Colonic mucosa (tissue), 4 donors: ENCODE data around the gene NCOA1. TPM values are rescaled to one million over a fixed set of nuclear protein-coding genes. Genes with fewer than 3 reads are reported as not detected.

Experiments used
- DNase-seq: peaks from one replicate; pipeline ENCODE4 v3.0.0-alpha.2; 2020
- H3K27ac ChIP-seq: fragments of 200-600 bp; one replicate; pipeline ENCODE4 v1.8.0; 2021
- H3K27me3 ChIP-seq: fragments of 200-600 bp; one replicate; pipeline ENCODE4 v1.8.0; 2021
- H3K36me3 ChIP-seq: fragments of 200-600 bp; one replicate; pipeline ENCODE4 v1.8.0; 2021
- H3K4me1 ChIP-seq: fragments of 200-600 bp; one replicate; pipeline ENCODE4 v1.8.0; 2021; ENCODE audit warnings: mild to moderate bottlenecking
- H3K4me3 ChIP-seq: fragments of 200-600 bp; one replicate; pipeline ENCODE4 v1.8.0; 2021
- H3K9ac ChIP-seq, 2 donors: one replicate each; pipeline ENCODE4 v1.7.0; 2013; ENCODE audit warnings: control low read depth in 2 of 2, low read depth in 2 of 2, low read length in 2 of 2
- H3K9me3 ChIP-seq: fragments of 200-600 bp; one replicate; pipeline ENCODE4 v1.8.0; 2021
- CTCF ChIP-seq: fragments of 200-600 bp; IDR thresholded peaks from one replicate; pipeline ENCODE4 v1.8.0; 2022; ENCODE audit warnings: antibody characterized with exemption, mild to moderate bottlenecking
- intact Hi-C: fragments of 100-400 bp; cut with DNase I; formaldehyde crosslinking; loops from one replicate; pipeline ENCODE4 v1.14.1; 2022
- total RNA-seq, 2 donors: library from RNA; stranded (reverse); fragmentation: NEBNext Ultra II Directional in 1 of 2; extraction: Animal tissue kit (Norgen Biotek cat#: 25700) in 1 of 2; gene quantifications; one replicate each; pipeline ENCODE4 v1.2.1, GENCODE V29; 2021
- donor health status: healthy.
- donor health status: DM: no; HTN: no; CAD: no.
- donor health status: DM: no; HTN: no; CAD: no.

Gene NCOA1
- total RNA-seq, 2 donors from 2014 or later, result 24.8 to 35.2 TPM

- no peak for DNase-seq
- Histone ChIP-seq H3K9ac (no peak overlapping the region), H3K4me1 (no peaks in the 10 kb centered on the region), H3K4me3 (no peak overlapping the region), H3K36me3 (no peaks in the 10 kb centered on the region), H3K27me3 (no peaks in the 10 kb centered on the region), H3K9me3 (no peaks in the 10 kb centered on the region), H3K27ac (no peak overlapping the region)
- TF ChIP-seq CTCF, result no peak
- intact Hi-C loops, result no loop called here
Measured at GRCh38 chr2:24730481-24730880, 239.4 kb downstream of the NCOA1 start.

- Histone ChIP-seq H3K27me3 (no peaks in the 10 kb centered on the region), H3K4me3 (no peak overlapping the region), H3K36me3 (no peaks in the 10 kb centered on the region), H3K4me1 (no peaks in the 10 kb centered on the region), H3K27ac (no peak overlapping the region), H3K9me3 (no peaks in the 10 kb centered on the region), H3K9ac (no peak overlapping the region)
- no peak for DNase-seq
- no peak for TF ChIP-seq CTCF
- intact Hi-C loops, result no loop called here
Measured at GRCh38 chr2:24731040-24731439, 240.0 kb downstream of the NCOA1 start.

- no peaks in the 10 kb centered on the region for H3K9me3 ChIP-seq
- no peaks in the 10 kb centered on the region for H3K27me3 ChIP-seq
- H3K36me3 ChIP-seq, result no peaks in the 10 kb centered on the region
- no peak overlapping the region for H3K9ac ChIP-seq
- no peaks in the 10 kb centered on the region for H3K4me1 ChIP-seq
- no peak overlapping the region for H3K27ac ChIP-seq
- intact Hi-C loops, result no loop called here
- no peak for DNase-seq
- H3K4me3 ChIP-seq, result no peak overlapping the region
- TF ChIP-seq CTCF, result no peak
Measured at GRCh38 chr2:24731923-24732322, 240.9 kb downstream of the NCOA1 start.

- Histone ChIP-seq H3K9me3 (no peaks in the 10 kb centered on the region), H3K36me3 (no peaks in the 10 kb centered on the region), H3K4me1 (no peaks in the 10 kb centered on the region), H3K9ac (no peak overlapping the region), H3K27ac (no peak overlapping the region), H3K4me3 (no peak overlapping the region), H3K27me3 (no peaks in the 10 kb centered on the region)
- no peak for TF ChIP-seq CTCF
- intact Hi-C loops, result no loop called here
- no peak for DNase-seq
Measured at GRCh38 chr2:24734741-24735140, 243.7 kb downstream of the NCOA1 start.

DNA sequence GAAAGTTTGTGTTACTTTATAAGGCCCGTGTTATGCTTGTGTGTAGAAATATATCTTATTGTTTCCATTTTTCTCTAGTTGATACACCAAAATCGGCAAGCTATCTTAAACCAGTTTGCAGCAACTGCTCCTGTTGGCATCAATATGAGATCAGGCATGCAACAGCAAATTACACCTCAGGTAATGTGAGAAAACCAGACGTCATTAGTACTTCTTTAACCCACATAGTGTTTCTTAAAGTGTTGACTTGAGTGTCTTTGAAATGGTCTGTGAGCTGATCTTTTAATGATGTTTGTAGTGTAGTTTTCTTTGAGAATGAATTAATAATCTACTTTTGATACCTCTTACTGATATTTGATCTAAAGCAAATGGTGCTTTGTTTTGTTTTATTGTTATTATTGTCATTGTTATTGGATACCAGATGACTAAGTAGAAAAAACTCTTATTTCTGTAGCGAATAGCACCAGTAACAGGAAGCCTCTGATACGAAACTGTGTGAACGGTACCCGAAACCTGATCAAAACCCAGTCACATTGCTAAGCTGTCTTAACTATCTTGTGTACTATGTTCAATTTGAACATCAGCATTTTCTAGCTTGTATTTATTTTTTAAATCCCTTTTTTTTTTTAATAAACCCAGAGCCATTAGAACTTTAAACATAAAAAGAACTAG, 248.4 kb downstream of the NCOA1 start:
- Histone ChIP-seq H3K36me3 (no peaks in the 10 kb centered on the region), H3K9ac (no peak overlapping the region), H3K27ac (no peak overlapping the region), H3K27me3 (no peaks in the 10 kb centered on the region), H3K4me3 (no peak overlapping the region), H3K4me1 (no peaks in the 10 kb centered on the region), H3K9me3 (no peaks in the 10 kb centered on the region)
- no peak for DNase-seq
- intact Hi-C loops, result no loop called here
- no peak for TF ChIP-seq CTCF
